ENCODE measurements around the gene HOXB13.

DNA sequence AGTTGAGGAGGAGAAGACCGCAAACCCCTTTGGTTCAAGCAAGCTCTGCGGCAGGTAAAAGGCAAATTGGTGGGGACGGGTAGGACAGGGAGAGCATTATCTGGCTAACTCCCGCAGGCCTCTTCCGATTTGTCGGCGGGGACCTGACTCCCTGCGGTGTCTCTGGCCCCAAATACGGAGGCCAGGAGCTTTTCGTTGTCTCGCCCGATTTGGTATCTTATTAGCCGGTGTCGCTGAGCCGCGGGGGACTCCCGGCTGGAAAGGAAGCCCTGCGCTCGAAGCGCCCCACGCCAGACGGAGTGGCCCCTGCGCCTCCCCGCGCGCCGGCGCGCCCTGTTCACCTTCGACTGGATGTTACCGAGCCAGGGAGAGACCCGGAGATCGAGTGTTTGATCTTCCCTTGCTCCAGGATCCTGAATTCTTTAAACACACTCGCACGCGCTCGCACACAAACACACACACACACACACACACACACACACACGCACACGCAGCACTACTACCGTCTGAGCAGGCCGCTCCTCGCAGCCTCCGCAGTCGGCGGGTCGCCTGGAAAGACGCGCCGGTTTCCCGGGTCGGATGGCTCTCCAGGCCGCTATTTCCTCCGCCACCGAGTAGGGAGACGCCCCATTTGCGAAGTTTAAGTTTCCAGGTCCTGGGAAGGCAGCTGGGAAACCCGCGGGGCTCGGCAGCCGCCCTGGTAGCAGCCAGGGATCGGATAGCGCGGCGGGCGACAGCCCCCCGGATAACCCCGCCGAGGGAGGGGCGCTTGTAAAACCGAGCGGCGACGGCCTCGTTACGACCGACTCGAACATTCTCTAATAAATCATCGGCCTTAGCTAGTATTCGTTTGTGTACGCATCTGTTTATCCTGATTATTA is 9.5 kb downstream of the HOXB13 start:
- TF ChIP-seq, protein P1, sequence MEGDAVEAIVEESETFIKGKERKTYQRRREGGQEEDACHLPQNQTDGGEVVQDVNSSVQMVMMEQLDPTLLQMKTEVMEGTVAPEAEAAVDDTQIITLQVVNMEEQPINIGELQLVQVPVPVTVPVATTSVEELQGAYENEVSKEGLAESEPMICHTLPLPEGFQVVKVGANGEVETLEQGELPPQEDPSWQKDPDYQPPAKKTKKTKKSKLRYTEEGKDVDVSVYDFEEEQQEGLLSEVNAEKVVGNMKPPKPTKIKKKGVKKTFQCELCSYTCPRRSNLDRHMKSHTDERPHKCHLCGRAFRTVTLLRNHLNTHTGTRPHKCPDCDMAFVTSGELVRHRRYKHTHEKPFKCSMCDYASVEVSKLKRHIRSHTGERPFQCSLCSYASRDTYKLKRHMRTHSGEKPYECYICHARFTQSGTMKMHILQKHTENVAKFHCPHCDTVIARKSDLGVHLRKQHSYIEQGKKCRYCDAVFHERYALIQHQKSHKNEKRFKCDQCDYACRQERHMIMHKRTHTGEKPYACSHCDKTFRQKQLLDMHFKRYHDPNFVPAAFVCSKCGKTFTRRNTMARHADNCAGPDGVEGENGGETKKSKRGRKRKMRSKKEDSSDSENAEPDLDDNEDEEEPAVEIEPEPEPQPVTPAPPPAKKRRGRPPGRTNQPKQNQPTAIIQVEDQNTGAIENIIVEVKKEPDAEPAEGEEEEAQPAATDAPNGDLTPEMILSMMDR (IDR thresholded peaks at IDR 0.05) = no peak
- no peak for TF ChIP-seq POLR2AphosphoS5 (IDR thresholded peaks at IDR 0.05)
- TF ChIP-seq POLR2A (IDR thresholded peaks at IDR 0.05) = no peak

Measured in stomach (tissue), 4 donors.